IMR-90 (cell line): ENCODE measurements around the gene MAK. TPM values are rescaled to one million over a fixed set of nuclear protein-coding genes. Genes with fewer than 3 reads are reported as not detected.

Experiments used
- ATAC-seq: fragments of 200-7000 bp; cut with Tn5 transposase; 2 replicates; pipeline ENCODE4 v1.9.1; 2020; ENCODE audit warnings: low read depth, mild to moderate bottlenecking, moderate library complexity
- BruUV-seq: library from RNA; stranded (reverse); fragments of 400-500 nt; replicated peaks from 2 replicates; lab custom pipeline; 2021; lab: Mats Ljungman, UMichigan
- CTCF ChIA-PET: fragments of 300-600 bp; formaldehyde crosslinking; extraction: SDS; loops from one replicate; lab custom pipeline; 2021; ENCODE audit warnings: antibody characterized with exemption; lab: Yijun Ruan, JAX
- POLR2A ChIA-PET: fragments of 300-600 bp; sonication (Branson Sonifier 250); formaldehyde crosslinking; loops from one replicate; lab custom pipeline; 2022; ENCODE audit warnings: antibody characterized with exemption; ENCODE audit not compliant: unreplicated experiment; lab: Charles Lee
- DNase-seq: peaks from one replicate; pipeline ENCODE4 v3.0.0; 2013
- H2AFZ ChIP-seq: replicated peaks from 2 replicates; pipeline ENCODE3; 2013; ENCODE audit warnings: low read length, mild to moderate bottlenecking; ENCODE audit not compliant: poor library complexity
- H2AK5ac ChIP-seq: 2 replicates; pipeline ENCODE4 v1.6.1; 2013; ENCODE audit warnings: low read depth, low read length, inconsistent platforms
- H2AK9ac ChIP-seq: replicated peaks from 2 replicates; pipeline ENCODE3; 2013; ENCODE audit warnings: mild to moderate bottlenecking, low read depth, low read length, moderate library complexity; ENCODE audit not compliant: poor library complexity
- H2BK120ac ChIP-seq: 2 replicates; pipeline ENCODE4 v1.6.1; 2013; ENCODE audit warnings: low read depth, low read length, inconsistent platforms
- H2BK15ac ChIP-seq: 3 replicates; pipeline ENCODE4 v1.6.1; 2013; ENCODE audit warnings: low read depth, low read length, inconsistent platforms
- H2BK20ac ChIP-seq: 2 replicates; pipeline ENCODE4 v1.6.1; 2013; ENCODE audit warnings: low read depth, mild to moderate bottlenecking, inconsistent platforms, low read length, moderate library complexity
- H2BK5ac ChIP-seq: 2 replicates; pipeline ENCODE4 v1.6.1; 2013; ENCODE audit warnings: mild to moderate bottlenecking, low read depth, low read length, inconsistent platforms; ENCODE audit not compliant: poor library complexity, severe bottlenecking
- H3K14ac ChIP-seq: replicated peaks from 2 replicates; pipeline ENCODE4 v1.6.1; 2013; ENCODE audit warnings: low read depth, low read length, inconsistent platforms
- H3K18ac ChIP-seq: 2 replicates; pipeline ENCODE4 v1.6.1; 2013; ENCODE audit warnings: low read depth, low read length, control low read depth
- H3K23ac ChIP-seq: 2 replicates; pipeline ENCODE4 v1.6.1; 2013; ENCODE audit warnings: low read depth, low read length, inconsistent platforms
- H3K27ac ChIP-seq: 2 replicates; pipeline ENCODE4 v1.5.1; 2013; ENCODE audit warnings: mild to moderate bottlenecking, control low read depth, low read length; ENCODE audit not compliant: insufficient read depth
- H3K27me3 ChIP-seq: 2 replicates; pipeline ENCODE4 v1.6.1; 2013; ENCODE audit warnings: low read length; ENCODE audit not compliant: control insufficient read depth, insufficient read depth
- H3K36me3 ChIP-seq: 2 replicates; pipeline ENCODE4 v1.6.1; 2013; ENCODE audit warnings: low read length, mixed read lengths; ENCODE audit not compliant: control insufficient read depth, insufficient read depth
- H3K4ac ChIP-seq: 2 replicates; pipeline ENCODE4 v1.6.1; 2013; ENCODE audit warnings: low read depth, low read length, inconsistent platforms
- H3K4me1 ChIP-seq: 2 replicates; pipeline ENCODE4 v1.6.1; 2013; ENCODE audit warnings: low read length, mixed read lengths; ENCODE audit not compliant: control insufficient read depth, insufficient read depth
- H3K4me2 ChIP-seq: 2 replicates; pipeline ENCODE4 v1.6.1; 2013; ENCODE audit warnings: low read depth, mild to moderate bottlenecking, control low read depth, low read length, moderate library complexity
- H3K4me3 ChIP-seq: 2 replicates; pipeline ENCODE4 v1.5.1; 2013; ENCODE audit warnings: low read depth, mild to moderate bottlenecking, control low read depth, low read length, moderate library complexity; ENCODE audit not compliant: insufficient read depth
- H3K56ac ChIP-seq: 2 replicates; pipeline ENCODE4 v1.6.1; 2013; ENCODE audit warnings: low read length, inconsistent platforms; ENCODE audit not compliant: insufficient read depth; ENCODE audit errors: extremely low read depth
- H3K79me1 ChIP-seq, 2 experiments: 2 replicates each; pipeline ENCODE4 v1.6.1; 2013; ENCODE audit warnings: low read length in 2 of 2, inconsistent platforms in 1 of 2, low read depth in 1 of 2
- H3K9ac ChIP-seq: 2 replicates; pipeline ENCODE4 v1.6.1; 2013; ENCODE audit warnings: low read depth, low read length, control low read depth
- H3K9me1 ChIP-seq: 2 replicates; pipeline ENCODE4 v1.6.1; 2013; ENCODE audit warnings: low read length, inconsistent platforms; ENCODE audit not compliant: insufficient read depth
- H3K9me3 ChIP-seq: 2 replicates; pipeline ENCODE4 v1.6.1; 2013; ENCODE audit warnings: low read length; ENCODE audit not compliant: control insufficient read depth, insufficient read depth
- H4K20me1 ChIP-seq: 2 replicates; pipeline ENCODE4 v1.6.1; 2013; ENCODE audit warnings: low read length, inconsistent platforms; ENCODE audit not compliant: insufficient read depth
- H4K5ac ChIP-seq: 2 replicates; pipeline ENCODE4 v1.6.1; 2013; ENCODE audit warnings: mild to moderate bottlenecking, low read depth, low read length, control low read depth
- H4K8ac ChIP-seq, 2 experiments: 2 replicates each; pipeline ENCODE4 v1.6.1; 2013; ENCODE audit warnings: low read depth in 2 of 2, low read length in 2 of 2, control low read depth in 1 of 2, inconsistent platforms in 1 of 2
- H4K91ac ChIP-seq: 2 replicates; pipeline ENCODE4 v1.6.1; 2013; ENCODE audit warnings: low read depth, low read length, inconsistent platforms; ENCODE audit not compliant: insufficient read depth
- MAZ ChIP-seq: IDR thresholded peaks from 2 replicates; pipeline ENCODE4 v1.6.1; 2012; ENCODE audit warnings: low read depth, mild to moderate bottlenecking, low read length, improper control_type of control experiment, moderate library complexity, borderline replicate concordance
- WGBS, 2 experiments: methylation state at CpG; one replicate each; pipeline versions ENCODE4 v1.1.5 to v1.1.7; 2013; ENCODE audit warnings: missing lambda C conversion rate in 2 of 2; ENCODE audit not compliant: insufficient read length in 1 of 2; ENCODE audit errors: extremely low coverage in 2 of 2; 5-methylcytosine and 5-hydroxymethylcytosine counted together
- dilution Hi-C: fragments of 300-500 bp; cut with HindIII; formaldehyde crosslinking; loops from one replicate; pipeline ENCODE4 v1.14.3; 2018; ENCODE audit warnings: low sequenced_read_pairs; ENCODE audit not compliant: unreplicated experiment
- in situ Hi-C: fragments of 300-500 bp; cut with MboI; formaldehyde crosslinking; loops from 3 replicates; pipeline ENCODE4 v1.14.3; 2019; ENCODE audit warnings: low sequenced_read_pairs, inconsistent platforms, mixed read lengths
- intact Hi-C: fragments of 100-400 bp; cut with micrococcal nuclease; formaldehyde crosslinking; loops from 2 replicates; pipeline ENCODE4 v1.10.0; 2022
- polyA plus RNA-seq, 3 experiments: library from polyadenylated mRNA; depleted of rRNA; stranded (reverse); fragments of >200 nt; gene quantifications; 2 replicates each; pipeline ENCODE4 v1.2.3, GENCODE V29; 2012; ENCODE audit warnings: low replicate concordance in 1 of 3
- total RNA-seq: library from RNA; depleted of rRNA; stranded (reverse); fragments of >200 nt; gene quantifications from 2 replicates; pipeline ENCODE4 v1.2.3, GENCODE V29; 2012

Gene MAK
- total and polyA plus RNA-seq, 2 of the 4 experiments (the other 2 are of a cell fraction) = not detected

DNA sequence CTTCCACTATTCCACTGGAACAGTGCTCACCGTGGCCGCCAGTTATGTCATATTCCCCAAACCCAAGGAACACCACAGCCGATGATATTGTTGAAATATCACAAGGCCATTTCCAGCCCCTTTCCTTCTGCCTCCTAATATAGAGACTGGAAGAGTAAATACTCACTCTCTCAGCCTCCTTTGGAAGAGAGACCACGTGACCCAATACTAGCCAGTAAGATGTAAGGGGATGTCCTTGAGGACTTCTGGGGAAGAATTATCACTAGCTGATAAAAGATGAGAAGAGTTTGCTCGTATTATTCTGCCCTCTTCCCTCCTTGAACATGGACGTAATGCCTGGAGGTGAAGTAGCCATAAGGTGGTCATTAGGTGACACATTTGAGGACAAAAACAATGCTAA, 13.5 kb downstream of the MAK start:
- in situ Hi-C loops (loop anchor here (25.0 kb wide), 1 partner anchor 687 kb away; no protein-coding TSS in a partner anchor), intact Hi-C loops (no loop called here)

More for the DNA sequence above, 13.5 kb downstream of the MAK start:
- Histone ChIP-seq H2BK5ac (no peak overlapping the region), H2AFZ (no peak overlapping the region), H4K20me1 (no peaks in the 10 kb centered on the region), H2AK5ac (no peak overlapping the region), H4K8ac (no peak overlapping the region), H3K4ac (no peak overlapping the region), H3K9me3 (no peaks in the 10 kb centered on the region), H3K36me3 (no peaks in the 10 kb centered on the region), H3K9ac (no peak overlapping the region), H4K91ac (no peak overlapping the region), H3K14ac (no peak overlapping the region), H2BK20ac (no peak overlapping the region), H3K23ac (no peak overlapping the region), H3K9me1 (no peaks in the 10 kb centered on the region), H3K56ac (no peak overlapping the region), H3K18ac (no peak overlapping the region), H3K79me1 (no peaks in the 10 kb centered on the region), H3K27ac (no peak overlapping the region), H2BK15ac (no peak overlapping the region), H3K4me2 (no peak overlapping the region), H3K4me1 (no peaks in the 10 kb centered on the region), H2BK120ac (no peak overlapping the region), H4K5ac (no peak overlapping the region), H3K27me3 (no peaks in the 10 kb centered on the region), H2AK9ac (no peak overlapping the region), H3K4me3 (no peak overlapping the region)
- no peak for DNase-seq
- no TSS peak for BruUV-seq
- WGBS, 2 experiments = 80% methylated on average over 1 of the region's 6 CpGs; no CpG with 5 or more reads in 1 of the 2 experiments
- dilution Hi-C loops = no loop called here
- ChIA-PET POLR2A (no interaction called here), CTCF (no interaction called here)
- ATAC-seq = no peak
- TF ChIP-seq MAZ = no peak
